HepG2 (cell line): ENCODE measurements around the gene SULT2B1. TPM values are rescaled to one million over a fixed set of nuclear protein-coding genes. Genes with fewer than 3 reads are reported as not detected.

Experiments used
- ATAC-seq: fragments of 200-7000 bp; cut with Tn5 transposase; 3 replicates; pipeline ENCODE4 v1.9.1; 2020; ENCODE audit warnings: mild to moderate bottlenecking, moderate library complexity
- BruUV-seq: library from RNA; stranded (reverse); fragments of 400-500 nt; replicated peaks from 2 replicates; lab custom pipeline; 2021; lab: Mats Ljungman, UMichigan
- CTCF ChIA-PET: fragments of 300-600 bp; formaldehyde crosslinking; extraction: SDS; loops from one replicate; lab custom pipeline; 2021; ENCODE audit warnings: low total read pairs, inconsistent platforms, low intra/inter-chr PET ratio; lab: Yijun Ruan, JAX
- POLR2A ChIA-PET: fragments of 350-600 bp; sonication (Branson Sonifier 250); formaldehyde crosslinking; loops from one replicate; lab custom pipeline; 2020; ENCODE audit warnings: antibody characterized with exemption, inconsistent platforms; lab: Yijun Ruan, JAX
- DNase-seq: peaks from one replicate; pipeline ENCODE4 v3.0.0-alpha.2; 2015; ENCODE audit warnings: low spot score
- FAIRE-seq: peaks from 3 replicates; lab custom pipeline; 2011; peaks lifted over from hg19 to GRCh38; lab: Jason Lieb, UNC
- H2AFZ ChIP-seq: one replicate; pipeline ENCODE4 v1.6.1; 2011; ENCODE audit warnings: low read length, inconsistent platforms
- H3K27ac ChIP-seq: fragments of 300-600 bp; 3 replicates; pipeline ENCODE4 v1.8.0; 2011; ENCODE audit warnings: mixed run types, mild to moderate bottlenecking, mixed read lengths, low read length, inconsistent platforms; ENCODE audit not compliant: insufficient read depth; ENCODE audit errors: extremely low read length
- H3K27me3 ChIP-seq, 2 experiments: fragments of 200-600 bp in 1 of 2; 2 replicates in 1 of 2; 3 replicates in 1 of 2; pipeline versions ENCODE4 v1.6.0 to v1.8.0; 2011; ENCODE audit warnings: low read length in 2 of 2, mild to moderate bottlenecking in 2 of 2, moderate library complexity in 2 of 2, inconsistent platforms in 1 of 2; ENCODE audit not compliant: insufficient read depth in 2 of 2, control insufficient read depth in 1 of 2
- H3K36me3 ChIP-seq, 2 experiments: fragments of 200-600 bp in 1 of 2; replicated peaks in 1 of 2; 2 replicates in 1 of 2; 3 replicates in 1 of 2; pipeline versions ENCODE4 v1.5.1 to v1.8.0; 2011; ENCODE audit warnings: low read length in 2 of 2, inconsistent platforms in 1 of 2; ENCODE audit not compliant: insufficient read depth in 2 of 2, control insufficient read depth in 1 of 2
- H3K4me1 ChIP-seq: 2 replicates; pipeline ENCODE4 v1.5.1; 2012; ENCODE audit warnings: low read length, inconsistent platforms; ENCODE audit not compliant: insufficient read depth
- H3K4me2 ChIP-seq: 2 replicates; pipeline ENCODE4 v1.6.0; 2011; ENCODE audit warnings: low read depth, low read length, inconsistent platforms
- H3K4me3 ChIP-seq, 3 experiments: fragments of 200-600 bp in 1 of 3; sonication (generic), shearing (Covaris generic) in 1 of 3; replicated peaks in 1 of 3; 2 replicates each; pipeline ENCODE4 v1.5.1; 2011 to 2016; ENCODE audit warnings: low read length in 3 of 3, inconsistent platforms in 2 of 3, low read depth in 2 of 3, mild to moderate bottlenecking in 2 of 3, control low read depth in 1 of 3, mixed read lengths in 1 of 3; ENCODE audit not compliant: insufficient read depth in 1 of 3
- H3K79me2 ChIP-seq: one replicate; pipeline ENCODE4 v1.6.1; 2011; ENCODE audit warnings: low read length, inconsistent platforms; ENCODE audit not compliant: insufficient read depth
- H3K9ac ChIP-seq: 2 replicates; pipeline ENCODE4 v1.6.0; 2011; ENCODE audit warnings: mild to moderate bottlenecking, low read depth, low read length, inconsistent platforms; ENCODE audit not compliant: insufficient read depth
- H3K9me3 ChIP-seq: 2 replicates; pipeline ENCODE4 v1.5.1; 2012; ENCODE audit warnings: mild to moderate bottlenecking, low read length
- H4K20me1 ChIP-seq: 2 replicates; pipeline ENCODE4 v1.6.0; 2011; ENCODE audit warnings: inconsistent platforms, mild to moderate bottlenecking, low read length, moderate library complexity; ENCODE audit not compliant: insufficient read depth
- ATF7 ChIP-seq, 2 experiments: fragments of 450-650 bp in 1 of 2; sonication (generic) in 1 of 2; formaldehyde crosslinking in 1 of 2; IDR thresholded peaks; 2 replicates each; pipeline versions ENCODE4 v1.4.0 to v1.6.1; 2016 to 2020; ENCODE audit warnings: antibody characterized with exemption in 1 of 2, mild to moderate bottlenecking in 1 of 2, missing genetic modification reagents in 1 of 2
- CREB1 ChIP-seq, 2 experiments: fragments of 450-650 bp in 1 of 2; IDR thresholded peaks; 2 replicates each; pipeline ENCODE4 v1.6.1; 2016 to 2017; ENCODE audit warnings: control low read depth in 1 of 2, mild to moderate bottlenecking in 1 of 2, missing compliant biosample characterization in 1 of 2, missing genetic modification characterization in 1 of 2
- POGK ChIP-seq: sonication (generic); formaldehyde crosslinking; conservative IDR thresholded peaks from 2 replicates; pipeline ENCODE4 v1.8.0; 2022; ENCODE audit warnings: mild to moderate bottlenecking, moderate library complexity, missing genetic modification reagents
- SP1 ChIP-seq, 2 experiments: fragments of 450-650 bp in 1 of 2; sonication (generic) in 1 of 2; formaldehyde crosslinking in 1 of 2; IDR thresholded peaks; 2 replicates each; pipeline versions ENCODE4 v1.4.0 to v1.6.1; 2016 to 2020; ENCODE audit warnings: missing genetic modification reagents in 1 of 2
- TERF1 ChIP-seq: sonication (generic); formaldehyde crosslinking; IDR thresholded peaks from 2 replicates; pipeline ENCODE4 v1.8.0; 2022; ENCODE audit warnings: mild to moderate bottlenecking, missing genetic modification reagents, moderate library complexity
- ZNF124 ChIP-seq: sonication (generic); formaldehyde crosslinking; IDR thresholded peaks from 2 replicates; pipeline ENCODE4 v1.4.0; 2020; ENCODE audit warnings: missing genetic modification reagents
- ZNF335 ChIP-seq: sonication (generic); formaldehyde crosslinking; IDR thresholded peaks from 2 replicates; pipeline ENCODE4 v1.4.0; 2020; ENCODE audit warnings: missing genetic modification reagents
- WGBS: methylation state at CpG from one replicate; pipeline ENCODE4 v1.1.6; 2017; ENCODE audit warnings: low lambda C conversion rate; 5-methylcytosine and 5-hydroxymethylcytosine counted together
- in situ Hi-C: cut with HindIII; loops from 2 replicates; pipeline ENCODE4 v1.10.0; 2017; ENCODE audit warnings: low pct_unique_long_range_greater_than_20kb; ENCODE audit not compliant: extremely low pct_ligation_motif_present
- intact Hi-C: fragments of 100-400 bp; cut with micrococcal nuclease; formaldehyde crosslinking; loops from one replicate; pipeline ENCODE4 v1.10.0; 2022; ENCODE audit not compliant: unreplicated experiment
- polyA plus RNA-seq, 8 experiments: library from polyadenylated mRNA; depleted of rRNA in 3 of 8; stranded (reverse) in 7 of 8; unstranded in 1 of 8; fragments of >200 nt; fragmentation: Illumina TruSeq in 4 of 8; extraction: Trizol in 4 of 8; gene quantifications; 2 replicates each; pipeline versions ENCODE4 v1.2.1 to v1.2.3, GENCODE V29; 2011 to 2016; ENCODE audit warnings: low read depth in 4 of 8, missing spikeins in 1 of 8, mixed read lengths in 1 of 8; ENCODE audit not compliant: insufficient read depth in 1 of 8
- total RNA-seq, 5 experiments: library from RNA; depleted of rRNA; stranded (reverse); fragments of >200 nt; fragmentation: Illumina TruSeq; extraction: Trizol; gene quantifications; 2 replicates each; pipeline ENCODE4 v1.2.3, GENCODE V29; 2016; ENCODE audit warnings: low read depth in 1 of 5

SULT2B1 gene
- total and polyA plus RNA-seq, 2 of the 13 experiments (the other 11 are each of a cell fraction or from before 2014, with no cell fraction given) = 0.13 TPM; not detected in 1

DNA sequence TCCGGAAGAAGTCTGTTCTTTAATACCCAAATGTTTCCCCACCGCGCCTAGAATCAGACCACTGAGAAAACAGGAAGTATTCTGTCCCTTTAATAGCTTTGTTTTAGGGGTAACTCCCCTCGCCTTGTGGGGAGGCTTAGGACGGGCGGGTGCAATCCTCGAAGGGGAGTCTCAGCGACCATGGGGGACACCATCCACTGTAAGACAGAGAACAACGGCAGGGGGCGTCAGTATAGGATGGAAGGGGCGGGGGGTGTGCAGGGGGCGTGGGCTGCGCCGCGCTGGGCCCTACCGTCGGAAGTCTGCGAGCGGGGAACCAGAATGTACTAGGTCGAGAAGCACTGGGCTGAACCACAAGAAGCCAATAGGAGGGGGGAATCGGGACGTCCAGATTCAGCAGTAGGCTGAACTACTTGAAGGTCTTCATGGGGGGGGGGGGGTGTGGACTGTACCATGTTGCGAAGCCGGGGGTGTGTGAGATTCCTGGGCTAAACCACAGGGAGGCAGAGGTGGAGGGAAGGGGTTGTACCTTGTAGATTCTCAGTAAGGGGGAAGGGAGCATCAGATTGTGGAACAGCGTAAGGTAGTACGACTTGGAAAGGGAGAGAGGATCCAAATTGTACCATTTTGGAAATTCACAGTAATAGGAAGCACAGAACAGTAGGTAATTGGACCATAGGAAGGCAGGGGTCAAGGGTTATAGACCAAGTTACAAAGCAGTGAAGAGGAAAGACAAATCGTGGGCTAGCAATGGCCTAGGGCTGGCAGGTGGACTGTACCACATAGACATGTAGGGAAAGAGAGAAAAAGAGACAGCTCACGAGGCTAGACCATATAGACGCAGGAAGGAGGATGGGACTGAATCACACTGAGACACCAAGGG is 86.2 kb downstream of the SULT2B1 start (continued):
- TF ChIP-seq POGK = peak; percentile 52; the same call in 1 of the 2 replicates
- TF ChIP-seq ZNF124 (CRISPR knock-in tag) = no peak
- TF ChIP-seq ZNF335 (CRISPR knock-in tag) = 0 out of 2 replicates have a peak, but pooled peaks have one; percentile 10

DNA sequence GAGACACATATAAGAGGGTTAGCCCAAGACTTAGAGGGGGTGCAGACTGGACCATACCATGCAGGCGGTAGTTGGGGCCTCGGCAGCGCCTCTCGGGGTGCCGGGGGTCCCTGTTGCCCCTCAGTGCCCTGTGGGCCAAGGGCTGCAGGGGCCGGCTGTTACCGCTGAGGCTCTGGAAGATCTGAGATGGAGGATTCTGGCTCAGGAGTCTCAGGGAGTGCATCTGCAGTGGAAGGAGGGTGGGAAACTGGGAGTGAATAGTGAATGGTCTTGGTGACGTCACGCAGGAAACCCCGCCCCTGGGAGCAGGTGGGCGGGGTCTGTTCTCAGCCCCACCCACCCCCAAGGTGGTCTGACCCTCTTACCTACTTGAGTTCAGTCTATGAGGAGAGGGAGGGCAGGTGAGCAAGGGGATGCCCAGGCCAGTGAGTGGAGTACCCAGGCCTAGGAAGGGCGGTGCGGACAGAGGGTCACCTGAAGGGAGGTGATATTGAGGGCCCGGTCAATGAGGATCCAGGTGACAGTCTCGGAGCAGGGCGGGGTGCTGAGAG is 86.9 kb downstream of the SULT2B1 start:
- Histone ChIP-seq H3K9ac (no peak overlapping the region), H3K27ac (no peak overlapping the region), H3K79me2 (no peaks in the 10 kb centered on the region), H3K27me3 (peaks cover 0 to 8% of the 10 kb centered on the region in 2 experiments; a peak in 3 of 5 replicates), H3K9me3 (no peaks in the 10 kb centered on the region), H3K4me2 (peak overlapping the region; percentile 52), H3K4me3 (no peak overlapping the region), H2AFZ (no peak overlapping the region), H3K4me1 (peaks cover 56% of the 10 kb centered on the region), H3K36me3 (no peaks in the 10 kb centered on the region), H4K20me1 (no peaks in the 10 kb centered on the region)
- intact Hi-C loops (no loop called here), in situ Hi-C loops (no loop called here)
- BruUV-seq = no TSS peak
- WGBS = 68% methylated on average over 15 of the region's 16 CpGs
- ChIA-PET POLR2A (interaction anchor here (2.0 kb wide), 1 partner anchor 20 kb away, joined by 12 read pairs; the partner anchor contains the start of genes RPL18 and SPHK2), CTCF (no interaction called here)
- FAIRE-seq = no peak
- peak; percentile 98 for TF ChIP-seq CREB1 (IDR thresholded peaks at IDR 0.05)
- TF ChIP-seq CREB1 (CRISPR knock-in tag; IDR thresholded peaks at IDR 0.05) = peak; percentile 54
- TF ChIP-seq SP1 (IDR thresholded peaks at IDR 0.05) = no peak
- peak; percentile 33; the same call in 1 of the 2 replicates for TF ChIP-seq SP1 (CRISPR knock-in tag; IDR thresholded peaks at IDR 0.05)
- no peak for TF ChIP-seq TERF1 (CRISPR knock-in tag)
- TF ChIP-seq ATF7 (IDR thresholded peaks at IDR 0.05) = peak; percentile 84
- no peak for TF ChIP-seq ATF7 (CRISPR knock-in tag; IDR thresholded peaks at IDR 0.05)
- no peak for ATAC-seq
- no peak for DNase-seq
